DMS79 treated with DMSO at 0.1 percent for 48 hours (cell line): ENCODE results near the gene FCRL3.

ENCODE experiments used
- DNase-seq: peaks from one replicate; lab custom pipeline; 2025; lab: John Stamatoyannopoulos, UW

FCRL3 gene

GRCh38 chr1:157678721-157679120, 21.8 kb downstream of the FCRL3 start:
- no peak for DNase-seq

DNA sequence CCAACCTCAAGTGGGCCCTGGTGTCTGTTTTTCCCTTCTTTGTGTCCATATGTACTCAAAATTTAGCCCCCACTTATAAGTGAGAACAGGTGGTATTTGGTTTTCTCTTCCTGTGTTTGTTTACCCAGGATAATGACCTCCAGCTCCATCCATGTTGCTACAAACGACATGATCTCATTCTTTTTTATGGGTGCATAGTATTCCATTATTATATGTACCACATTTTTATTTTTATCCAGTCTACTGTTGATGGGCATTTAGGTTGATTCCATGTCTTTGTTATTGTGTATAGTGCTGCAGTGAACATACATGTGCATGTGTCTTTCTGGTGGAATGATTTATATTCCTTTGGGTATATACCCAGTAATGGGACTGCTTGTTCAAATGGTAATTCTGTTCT, 27.6 kb downstream of the FCRL3 start:
- DNase-seq: no peak

- no peak for DNase-seq
Observed at GRCh38 chr1:157671895-157672294, 28.7 kb downstream of the FCRL3 start.

- DNase-seq: no peak
Observed at GRCh38 chr1:157659576-157660247, 40.9 kb downstream of the FCRL3 start.

GRCh38 chr1:157658571-157658970, 42.0 kb downstream of the FCRL3 start:
- no peak for DNase-seq

GRCh38 chr1:157653494-157653873, 47.1 kb downstream of the FCRL3 start:
- no peak for DNase-seq

DNA sequence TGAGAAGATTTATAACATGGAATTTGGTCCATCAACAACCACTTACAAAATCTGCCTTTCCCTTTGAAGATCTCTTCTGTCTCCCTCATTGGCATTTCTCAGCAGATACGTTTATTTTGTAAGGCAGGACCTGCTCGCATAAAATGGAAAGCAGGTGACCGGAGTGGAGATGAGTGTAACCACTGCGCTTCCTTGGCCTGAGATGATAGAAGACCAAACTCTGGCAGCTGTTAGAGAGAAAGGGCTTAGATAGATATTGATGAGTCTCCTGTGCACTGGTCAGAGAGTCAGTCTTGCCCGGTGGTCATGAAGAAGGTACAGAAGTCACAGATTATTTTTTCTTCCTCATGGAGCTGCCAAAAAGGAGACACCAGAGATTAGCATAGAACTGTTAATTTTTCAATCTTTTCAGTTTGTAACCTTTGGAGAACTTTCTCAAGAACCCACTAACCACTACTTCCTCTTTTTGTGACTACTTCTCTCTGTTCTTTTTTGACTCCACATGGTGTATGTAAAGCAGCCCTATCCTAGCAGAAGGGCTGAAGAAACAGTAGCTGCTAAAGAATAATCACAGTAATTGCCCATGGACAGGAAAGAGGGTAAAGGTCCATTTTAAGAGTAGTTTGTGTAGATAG, 47.6 kb downstream of the FCRL3 start:
- DNase-seq: no peak

DNA sequence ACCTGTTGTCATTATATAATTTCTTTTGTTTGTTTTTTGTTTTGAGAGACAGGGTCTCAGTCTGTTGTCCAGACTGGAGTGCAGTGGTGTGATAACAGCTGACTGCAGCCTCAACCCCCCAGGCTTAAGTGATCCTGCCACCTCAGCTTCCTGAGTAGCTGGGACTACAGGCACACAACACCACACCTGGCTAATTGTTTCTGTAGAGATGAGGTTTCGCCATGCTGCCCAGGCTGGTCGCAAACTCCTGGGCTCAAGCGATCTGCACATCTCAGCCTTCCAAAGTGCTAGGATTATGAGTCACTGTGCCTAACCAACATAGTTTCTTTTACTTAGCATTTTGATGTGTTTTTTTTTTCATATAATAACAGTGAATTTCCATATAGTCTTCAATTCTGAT, 52.3 kb downstream of the FCRL3 start:
- no peak for DNase-seq

GRCh38 chr1:157646144-157646543, 54.4 kb downstream of the FCRL3 start:
- no peak for DNase-seq

DNA sequence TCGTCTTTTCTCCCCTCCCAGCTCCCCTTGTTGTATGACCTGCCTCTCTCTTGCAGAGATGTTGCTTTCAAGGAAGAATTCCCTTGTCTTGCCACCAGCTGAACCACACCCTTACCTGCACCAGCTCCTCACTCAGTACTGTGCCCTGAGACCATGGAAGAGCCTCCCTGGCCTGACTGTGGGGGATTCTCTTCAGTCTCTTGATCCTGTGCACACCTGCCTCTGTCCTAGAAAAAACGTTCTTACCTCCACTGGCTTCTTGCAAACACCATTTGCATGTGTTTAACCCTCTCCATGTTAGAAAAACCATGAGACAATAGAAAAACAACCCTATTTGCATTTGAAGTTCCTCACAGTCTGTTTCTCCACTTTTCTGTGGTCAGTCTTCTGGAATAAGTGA, 59.4 kb downstream of the FCRL3 start:
- no peak for DNase-seq

GRCh38 chr1:157639800-157640199, 60.8 kb downstream of the FCRL3 start:
- no peak for DNase-seq

GRCh38 chr1:157628773-157629172, 71.8 kb downstream of the FCRL3 start:
- DNase-seq: no peak
